Central memory CD8-positive, alpha-beta T cell (primary cell): ENCODE results near the gene REEP1.
"Not testable (repeated sequence)": the region's sequence is repeated elsewhere in the genome, so short reads cannot be mapped to it uniquely, and the experiment has no call there.

Source experiments
- ATAC-seq: fragments of 150-1000 bp; cut with Tn5 transposase; replicated peaks from 2 replicates; pipeline ENCODE4 v1.10.0; 2022; ENCODE audit warnings: mild to moderate bottlenecking, moderate FRiP score, moderate number of reproducible peaks; ENCODE audit not compliant: poor library complexity, severe bottlenecking; ENCODE audit errors: extremely low read depth
- DNase-seq, 2 donors: peaks; one replicate each; pipeline ENCODE4 v3.0.0; 2021; ENCODE audit warnings: low spot score in 2 of 2
- H3K27ac Mint-ChIP-seq: one replicate; pipeline ENCODE4 v1.8.0; 2022; ENCODE audit warnings: low read depth, mild to moderate bottlenecking, moderate library complexity, mixed read lengths
- H3K27me3 Mint-ChIP-seq: one replicate; pipeline ENCODE4 v1.8.0; 2022; ENCODE audit warnings: mixed read lengths
- H3K36me3 Mint-ChIP-seq: one replicate; pipeline ENCODE4 v1.8.0; 2022; ENCODE audit warnings: mild to moderate bottlenecking, moderate library complexity, mixed read lengths; ENCODE audit not compliant: insufficient read depth
- H3K4me1 Mint-ChIP-seq: one replicate; pipeline ENCODE4 v1.8.0; 2022; ENCODE audit warnings: mixed read lengths
- H3K4me3 Mint-ChIP-seq: one replicate; pipeline ENCODE4 v1.8.0; 2022; ENCODE audit warnings: mild to moderate bottlenecking, moderate library complexity, mixed read lengths
- H3K9me3 Mint-ChIP-seq: one replicate; pipeline ENCODE4 v1.8.0; 2022; ENCODE audit warnings: mixed read lengths

Gene REEP1

DNA sequence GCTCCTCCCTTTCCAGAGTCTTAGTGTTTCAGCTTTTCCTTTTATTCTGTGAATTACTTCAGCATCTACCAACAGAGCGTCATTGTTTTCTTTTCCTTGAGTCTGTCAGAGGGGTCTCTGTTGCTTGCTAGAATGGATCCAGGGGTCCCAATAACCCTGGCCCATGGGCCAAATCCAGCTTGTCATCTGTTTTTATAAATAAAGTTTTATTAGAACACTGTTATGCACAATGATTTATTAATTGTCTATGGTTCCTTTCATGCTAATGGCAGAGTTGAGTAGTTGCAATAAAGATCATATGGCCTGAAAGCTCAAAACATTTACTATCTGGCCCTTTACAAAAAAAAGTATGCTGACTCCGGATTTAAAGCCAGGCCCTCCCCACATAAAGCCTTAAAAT is 79.3 kb downstream of the REEP1 start:
- H3K4me1 Mint-ChIP-seq: no peaks in the 10 kb centered on the region
- peaks cover 26% of the 10 kb centered on the region for H3K27me3 Mint-ChIP-seq
- no peak overlapping the region for H3K4me3 Mint-ChIP-seq
- DNase-seq (no peak), ATAC-seq (no peak)
- H3K9me3 Mint-ChIP-seq: no peaks in the 10 kb centered on the region
- H3K27ac Mint-ChIP-seq: no peak overlapping the region
- H3K36me3 Mint-ChIP-seq: peaks cover 2% of the 10 kb centered on the region

- H3K4me1 Mint-ChIP-seq: no peaks in the 10 kb centered on the region
- H3K9me3 Mint-ChIP-seq: no peaks in the 10 kb centered on the region
- ATAC-seq (no peak), DNase-seq (no peak)
- H3K4me3 Mint-ChIP-seq: no peak overlapping the region
- peaks cover 2% of the 10 kb centered on the region for H3K36me3 Mint-ChIP-seq
- H3K27me3 Mint-ChIP-seq: peaks cover 32% of the 10 kb centered on the region
- H3K27ac Mint-ChIP-seq: no peak overlapping the region
Observed at GRCh38 chr2:86256982-86257381, 80.4 kb downstream of the REEP1 start.

DNA sequence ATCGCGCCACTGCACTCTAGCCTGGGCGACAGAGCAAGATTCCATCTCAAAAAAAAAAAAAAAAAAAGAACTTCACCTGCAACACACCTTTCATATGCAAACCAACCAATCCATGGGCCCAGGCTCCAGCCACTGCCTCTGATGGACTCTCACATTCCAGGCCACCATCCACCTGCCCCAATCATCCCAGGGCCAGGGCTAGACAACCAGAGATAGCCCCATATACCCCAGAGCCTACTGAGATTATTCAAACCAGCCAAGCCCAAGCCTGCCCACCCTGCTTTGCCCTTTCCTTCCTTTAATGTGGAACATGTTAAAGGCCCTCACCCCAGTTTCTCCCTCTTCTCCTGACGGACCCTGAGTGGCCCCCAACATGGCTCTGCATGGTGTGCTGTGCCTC is 81.1 kb downstream of the REEP1 start:
- H3K9me3 Mint-ChIP-seq: no peaks in the 10 kb centered on the region
- H3K4me1 Mint-ChIP-seq: no peaks in the 10 kb centered on the region
- peaks cover 37% of the 10 kb centered on the region for H3K27me3 Mint-ChIP-seq
- peaks cover 2% of the 10 kb centered on the region for H3K36me3 Mint-ChIP-seq
- ATAC-seq: no peak
- no peak overlapping the region for H3K27ac Mint-ChIP-seq
- no peak for DNase-seq
- no peak overlapping the region for H3K4me3 Mint-ChIP-seq

GRCh38 chr2:86254576-86255538 is 82.6 kb downstream of the REEP1 start:
- Mint-ChIP-seq H3K4me3 (no peak overlapping the region), H3K27me3 (peaks cover 37% of the 10 kb centered on the region), H3K4me1 (no peaks in the 10 kb centered on the region), H3K9me3 (no peaks in the 10 kb centered on the region), H3K36me3 (no peaks in the 10 kb centered on the region), H3K27ac (no peak overlapping the region)
- DNase-seq (no peak), ATAC-seq (no peak)

GRCh38 chr2:86253424-86253823 is 84.0 kb downstream of the REEP1 start:
- H3K4me1 Mint-ChIP-seq: no peaks in the 10 kb centered on the region
- H3K9me3 Mint-ChIP-seq: no peaks in the 10 kb centered on the region
- peaks cover 37% of the 10 kb centered on the region for H3K27me3 Mint-ChIP-seq
- H3K27ac Mint-ChIP-seq: no peak overlapping the region
- H3K4me3 Mint-ChIP-seq: no peak overlapping the region
- DNase-seq: no peak
- H3K36me3 Mint-ChIP-seq: no peaks in the 10 kb centered on the region
- no peak for ATAC-seq

DNA sequence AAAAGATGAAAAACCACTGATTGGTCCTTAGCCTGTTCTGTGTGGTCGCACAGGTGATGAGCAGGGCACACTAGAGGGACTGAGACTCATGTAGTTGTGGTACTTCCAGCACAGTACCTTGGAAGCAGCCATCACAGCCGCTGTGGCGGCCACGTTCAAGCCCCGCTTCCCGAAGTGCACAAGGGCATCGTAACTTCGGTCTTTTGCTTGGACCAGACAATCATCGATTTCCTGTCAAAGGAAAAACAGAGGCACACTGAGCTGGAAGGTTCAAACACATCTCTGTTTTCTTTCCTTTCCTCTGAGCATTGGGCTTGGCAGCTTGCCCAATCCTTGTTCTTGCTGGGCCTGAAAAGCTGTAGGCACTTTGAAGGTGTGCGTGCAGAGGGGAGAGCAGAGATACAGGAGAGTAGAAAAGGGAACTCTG is 85.6 kb downstream of the REEP1 start:
- DNase-seq: no peak
- Mint-ChIP-seq H3K36me3 (no peaks in the 10 kb centered on the region), H3K4me1 (no peaks in the 10 kb centered on the region), H3K27ac (no peak overlapping the region), H3K9me3 (no peaks in the 10 kb centered on the region), H3K27me3 (peaks cover 35% of the 10 kb centered on the region), H3K4me3 (no peak overlapping the region)
- no peak for ATAC-seq

GRCh38 chr2:86249579-86250391 is 87.6 kb downstream of the REEP1 start:
- DNase-seq: no peak
- H3K36me3 Mint-ChIP-seq: no peaks in the 10 kb centered on the region
- H3K27ac Mint-ChIP-seq: no peak overlapping the region
- peaks cover 26% of the 10 kb centered on the region for H3K27me3 Mint-ChIP-seq
- no peaks in the 10 kb centered on the region for H3K4me1 Mint-ChIP-seq
- no peak for ATAC-seq
- no peak overlapping the region for H3K4me3 Mint-ChIP-seq
- H3K9me3 Mint-ChIP-seq: no peaks in the 10 kb centered on the region

GRCh38 chr2:86249176-86249575 is 88.2 kb downstream of the REEP1 start:
- no peaks in the 10 kb centered on the region for H3K4me1 Mint-ChIP-seq
- peaks cover 26% of the 10 kb centered on the region for H3K27me3 Mint-ChIP-seq
- ATAC-seq (no peak), DNase-seq (no peak)
- no peaks in the 10 kb centered on the region for H3K36me3 Mint-ChIP-seq
- H3K4me3 Mint-ChIP-seq: no peak overlapping the region
- H3K9me3 Mint-ChIP-seq: no peaks in the 10 kb centered on the region
- no peak overlapping the region for H3K27ac Mint-ChIP-seq

- H3K9me3 Mint-ChIP-seq, H3K27ac Mint-ChIP-seq, ATAC-seq, H3K27me3 Mint-ChIP-seq, H3K4me1 Mint-ChIP-seq, H3K4me3 Mint-ChIP-seq, H3K36me3 Mint-ChIP-seq, DNase-seq: not testable (repeated sequence)
Observed at GRCh38 chr2:86245222-86245621, 92.2 kb downstream of the REEP1 start.

- H3K27ac Mint-ChIP-seq, H3K27me3 Mint-ChIP-seq, H3K4me1 Mint-ChIP-seq, H3K36me3 Mint-ChIP-seq, H3K9me3 Mint-ChIP-seq, H3K4me3 Mint-ChIP-seq, DNase-seq, ATAC-seq: not testable (repeated sequence)
Observed at GRCh38 chr2:86244781-86245180, 92.6 kb downstream of the REEP1 start.

DNA sequence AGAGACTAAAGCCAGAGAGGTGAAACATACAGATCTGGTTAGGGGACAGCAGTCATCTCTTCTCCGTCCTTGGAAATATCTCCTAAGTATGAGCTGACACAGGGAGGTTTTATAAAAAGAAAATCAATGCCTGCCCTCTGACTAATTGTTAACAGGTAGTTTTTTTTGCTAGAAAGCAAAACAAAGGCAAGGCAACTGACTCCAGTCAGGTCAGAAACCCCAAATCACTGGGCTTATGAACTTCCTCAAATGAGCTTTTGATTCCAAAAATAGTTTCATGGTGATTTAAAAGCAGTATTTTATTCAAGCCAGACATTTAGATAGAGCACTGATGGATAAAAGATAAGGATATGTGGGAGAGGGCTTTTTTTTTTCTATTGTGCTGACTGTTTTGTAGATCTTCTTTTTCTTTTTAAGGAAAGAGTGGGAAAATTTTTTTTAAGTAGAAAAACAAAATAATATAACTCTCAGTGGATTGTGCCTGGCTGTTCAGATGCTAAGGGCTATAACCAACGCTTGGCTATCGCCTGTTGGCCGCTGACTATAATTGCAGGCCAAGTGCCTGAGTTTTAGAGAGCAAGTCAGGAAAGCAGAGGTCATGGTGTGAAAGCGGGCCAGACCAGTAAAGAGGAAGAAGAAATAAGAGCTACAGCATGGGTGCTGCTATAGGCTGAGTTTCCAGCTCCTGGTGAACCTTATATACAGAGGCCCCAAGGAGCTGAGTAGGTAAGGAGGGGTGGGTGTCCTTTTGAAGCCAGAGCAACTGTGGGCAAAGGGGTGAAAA is 93.3 kb downstream of the REEP1 start:
- Mint-ChIP-seq H3K4me1 (no peaks in the 10 kb centered on the region), H3K27me3 (no peaks in the 10 kb centered on the region), H3K4me3 (no peak overlapping the region), H3K27ac (no peak overlapping the region), H3K9me3 (no peaks in the 10 kb centered on the region), H3K36me3 (peaks cover 7% of the 10 kb centered on the region)
- DNase-seq: no peak
- ATAC-seq: no peak

DNA sequence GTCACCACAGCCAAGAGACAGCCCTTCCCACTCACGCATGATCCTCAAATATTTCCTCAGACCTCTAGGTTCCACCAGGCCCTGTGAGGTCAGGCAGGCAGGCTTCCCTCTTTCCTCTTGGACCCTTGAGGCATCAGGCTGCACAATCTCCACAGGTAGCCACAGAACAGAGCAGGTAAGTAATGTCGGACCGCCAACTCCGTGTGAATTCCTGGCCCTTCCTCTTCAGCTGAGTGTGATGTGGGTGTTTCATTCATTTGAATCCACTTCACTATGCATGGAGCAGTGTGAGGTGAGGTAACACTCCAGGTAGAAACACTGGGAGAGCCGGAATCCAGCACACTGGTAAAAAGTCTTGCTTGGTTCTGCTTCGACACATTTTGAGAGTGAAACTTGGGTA is 94.2 kb downstream of the REEP1 start:
- Mint-ChIP-seq H3K4me1 (peaks cover 5% of the 10 kb centered on the region), H3K4me3 (no peak overlapping the region), H3K36me3 (peaks cover 7% of the 10 kb centered on the region), H3K27ac (no peak overlapping the region), H3K9me3 (no peaks in the 10 kb centered on the region), H3K27me3 (peaks cover 6% of the 10 kb centered on the region)
- ATAC-seq (no peak), DNase-seq (no peak)
